ENCODE measurements around the gene SCRT2. TPM values are rescaled to one million over a fixed set of nuclear protein-coding genes. Genes with fewer than 3 reads are reported as not detected.

SCRT2 gene
- total and polyA plus RNA-seq, 2 of the 8 experiments (the other 6 are each of a cell fraction or from before 2014, with no cell fraction given): 0.12 to 0.34 TPM

- Histone ChIP-seq H3K27ac (ENCODE audit: low read depth, low read length) (no peak overlapping the region), H4K20me1 (replicated peaks in 1 of 2; ENCODE audit: control insufficient read depth in 1 of 2, insufficient read depth in 2 of 2, low read length in 2 of 2) (no peaks in the 10 kb centered on the region), H3K4me1 (replicated peaks in 1 of 4; ENCODE audit: control insufficient read depth in 3 of 4, insufficient read depth in 4 of 4, low read length in 3 of 4) (peaks cover 7 to 15% (median 10%) of the 10 kb centered on the region in 4 experiments), H3K27me3 (replicated peaks in 1 of 4; ENCODE audit: control insufficient read depth in 3 of 4, extremely low read depth in 1 of 4, insufficient read depth in 3 of 4, low read length in 3 of 4) (no peaks in the 10 kb centered on the region), H3K14ac (ENCODE audit: insufficient read length) (no peak overlapping the region), H3K4ac (replicated peaks; ENCODE audit: insufficient read length, low read depth, low read length) (no peak overlapping the region), H2AK5ac (ENCODE audit: low read depth, low read length) (no peak overlapping the region; the same call in 1 of the 2 replicates), H3K9me3 (ENCODE audit: insufficient read depth in 2 of 2, low read depth in 1 of 2, low read length in 1 of 2) (no peaks in the 10 kb centered on the region), H4K91ac (replicated peaks; ENCODE audit: insufficient read length, low read length) (peak overlapping the region; percentile 23), H3K79me2 (ENCODE audit: control insufficient read depth in 1 of 2, insufficient read depth in 2 of 2, low read length in 2 of 2) (no peaks in the 10 kb centered on the region), H3K56ac (replicated peaks; ENCODE audit: insufficient read length, low read depth, low read length) (no peak overlapping the region), H2BK15ac (ENCODE audit: low read length) (0 out of 2 replicates have a peak overlapping the region, but pooled peaks have one; percentile 8), H3K23ac (ENCODE audit: insufficient read length) (no peak overlapping the region), H3K18ac (ENCODE audit: extremely low read depth, low read length) (no peak overlapping the region), H3K79me1 (ENCODE audit: low read depth, low read length) (no peaks in the 10 kb centered on the region), H2BK120ac (replicated peaks; ENCODE audit: low read depth, low read length) (no peak overlapping the region), H3K23me2 (ENCODE audit: low read depth, low read length) (peaks cover 1% of the 10 kb centered on the region; the same call in 1 of the 2 replicates), H2AFZ (ENCODE audit: low read length) (peak overlapping the region; percentile 20; the same call in 1 of the 2 replicates), H2BK12ac (ENCODE audit: low read depth, low read length) (0 out of 2 replicates have a peak overlapping the region, but pooled peaks have one; percentile 50), H2BK5ac (ENCODE audit: low read depth, low read length) (no peak overlapping the region), H3K4me3 (ENCODE audit: extremely low read depth in 1 of 4, insufficient read depth in 2 of 4, low read depth in 3 of 4, low read length in 4 of 4) (no peak overlapping the region), H3K36me3 (ENCODE audit: control insufficient read depth in 2 of 4, insufficient read depth in 4 of 4, low read length in 3 of 4) (no peaks in the 10 kb centered on the region), H2BK20ac (ENCODE audit: low read length) (no peak overlapping the region; the same call in 1 of the 2 replicates), H4K8ac (ENCODE audit: extremely low read depth, insufficient read depth, low read length) (no peak overlapping the region; the same call in 1 of the 2 replicates), H3K4me2 (ENCODE audit: insufficient read depth in 1 of 2, low read depth in 2 of 2, low read length in 2 of 2) (no peak overlapping the region), H3K9ac (replicated peaks in 1 of 4; ENCODE audit: extremely low read depth in 1 of 4, low read depth in 3 of 4, low read length in 3 of 4) (no peak overlapping the region), H4K5ac (ENCODE audit: insufficient read length, low read depth, low read length) (no peak overlapping the region)
- CTCF ChIA-PET (ENCODE audit: partially characterized antibody): no interaction called here
- no peak for TF ChIP-seq SP2 (IDR thresholded peaks at IDR 0.05; ENCODE audit: low read length)
- TF ChIP-seq, protein P1, sequence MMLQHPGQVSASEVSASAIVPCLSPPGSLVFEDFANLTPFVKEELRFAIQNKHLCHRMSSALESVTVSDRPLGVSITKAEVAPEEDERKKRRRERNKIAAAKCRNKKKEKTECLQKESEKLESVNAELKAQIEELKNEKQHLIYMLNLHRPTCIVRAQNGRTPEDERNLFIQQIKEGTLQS (IDR thresholded peaks at IDR 0.05; ENCODE audit: insufficient read depth, low read depth, low read length): no peak
- no peak for TF ChIP-seq RXRA (IDR thresholded peaks at IDR 0.05; ENCODE audit: insufficient read depth, low read depth, low read length)
- no peak for TF ChIP-seq POU5F1 (IDR thresholded peaks at IDR 0.05; ENCODE audit: low read depth, low read length)
- no peak for TF ChIP-seq JUND (IDR thresholded peaks at IDR 0.05; ENCODE audit: low read length)
- WGBS, 2 experiments (ENCODE audit: extremely low coverage in 1 of 2, insufficient coverage in 1 of 2, insufficient read length in 1 of 2, insufficient replicate concordance in 2 of 2, low coverage in 1 of 2, low lambda C conversion rate in 2 of 2, missing lambda C conversion rate in 1 of 2): 94% methylated on average over 6 of the region's 6 CpGs; no CpG with 5 or more reads in 1 of the 2 experiments
- POLR2A ChIA-PET (ENCODE audit: partially characterized antibody): interaction anchor here (1.3 kb wide), 1 partner anchor 20 kb away, joined by 4 read pairs; no protein-coding TSS in a partner anchor
- FAIRE-seq (no peak), DNase-seq (ENCODE audit: low read depth in 1 of 2, low spot score in 2 of 2) (no peak)
These were observed 22.7 kb upstream of the SCRT2 start for GRCh38 chr20:698276-698675.
